B cell (primary cell): ENCODE data around the gene DOCK6. TPM values are rescaled to one million over a fixed set of nuclear protein-coding genes. Genes with fewer than 3 reads are reported as not detected.

Source experiments
- ATAC-seq: fragments of 200-7000 bp; cut with Tn5 transposase; one replicate; pipeline ENCODE4 v1.10.0; 2021; ENCODE audit warnings: low read depth, mild to moderate bottlenecking, moderate number of reproducible peaks, moderate library complexity
- CTCF ChIA-PET: fragments of 350-600 bp; sonication (Branson Sonifier 250); formaldehyde crosslinking; loops from one replicate; lab custom pipeline; 2021; ENCODE audit warnings: antibody characterized with exemption, inconsistent platforms; lab: Charles Lee
- POLR2A ChIA-PET: fragments of 350-600 bp; sonication (Branson Sonifier 250); formaldehyde crosslinking; loops from one replicate; lab custom pipeline; 2021; ENCODE audit warnings: antibody characterized with exemption; lab: Charles Lee
- DNase-seq: peaks from one replicate; pipeline ENCODE4 v3.0.0; 2013
- H2AFZ ChIP-seq: 2 replicates; pipeline ENCODE4 v1.6.1; 2012; ENCODE audit warnings: mild to moderate bottlenecking, low read depth, low read length; ENCODE audit not compliant: insufficient read depth, poor library complexity, severe bottlenecking
- H3K27ac ChIP-seq, 2 donors: 1 replicate in 1 of 2; 2 replicates in 1 of 2; pipeline ENCODE4 v1.5.1; 2012 to 2013; ENCODE audit warnings: low read length in 2 of 2, mild to moderate bottlenecking in 2 of 2, moderate library complexity in 1 of 2
- H3K27me3 ChIP-seq, 4 experiments: fragments of 200-600 bp in 1 of 4; sonication (generic) in 1 of 4; replicated peaks in 1 of 4; 1 replicate in 2 of 4; 2 replicates in 2 of 4; pipeline versions ENCODE4 v1.6.1 to v1.7.0; 2013 to 2016; ENCODE audit warnings: low read length in 3 of 4, mild to moderate bottlenecking in 2 of 4, mixed read lengths in 1 of 4, moderate library complexity in 1 of 4; ENCODE audit not compliant: insufficient read depth in 4 of 4, control insufficient read depth in 3 of 4; ENCODE audit errors: control extremely low read depth in 1 of 4
- H3K36me3 ChIP-seq, 2 experiments: replicated peaks in 1 of 2; 1 replicate in 1 of 2; 2 replicates in 1 of 2; pipeline versions ENCODE4 v1.6.1 to v1.7.1; 2013; ENCODE audit warnings: low read length in 1 of 2; ENCODE audit not compliant: insufficient read depth in 2 of 2, control insufficient read depth in 1 of 2; ENCODE audit errors: control extremely low read depth in 1 of 2, extremely low read depth in 1 of 2
- H3K4me1 ChIP-seq, 2 donors: fragments of 200-600 bp in 1 of 2; sonication (generic) in 1 of 2; 1 replicate in 1 of 2; 2 replicates in 1 of 2; pipeline versions ENCODE4 v1.5.1 to v1.6.1; 2013 to 2017; ENCODE audit warnings: low read length in 2 of 2; ENCODE audit not compliant: control insufficient read depth in 2 of 2, insufficient read depth in 2 of 2
- H3K4me2 ChIP-seq: replicated peaks from 2 replicates; pipeline ENCODE3; 2012; ENCODE audit warnings: mild to moderate bottlenecking, low read depth, low read length; ENCODE audit not compliant: poor library complexity, severe bottlenecking
- H3K4me3 ChIP-seq, 5 experiments: fragments of 200-600 bp in 1 of 5; sonication (generic) in 1 of 5; 1 replicate in 3 of 5; 2 replicates in 2 of 5; pipeline versions ENCODE4 v1.5.1 to v1.7.0; 2011 to 2016; ENCODE audit warnings: low read length in 4 of 5, mild to moderate bottlenecking in 4 of 5, low read depth in 2 of 5, control low read depth in 1 of 5, moderate library complexity in 1 of 5; ENCODE audit not compliant: insufficient read depth in 1 of 5; ENCODE audit errors: control extremely low read depth in 1 of 5, extremely low read depth in 1 of 5
- H3K79me2 ChIP-seq: fragments of 200-600 bp; sonication (generic); one replicate; pipeline ENCODE4 v1.6.0; 2016; ENCODE audit warnings: low read length; ENCODE audit not compliant: control insufficient read depth, insufficient read depth
- H3K9ac ChIP-seq: fragments of 200-600 bp; sonication (generic); 2 replicates; pipeline ENCODE4 v1.6.1; 2017; ENCODE audit warnings: mild to moderate bottlenecking, low read length, moderate library complexity
- H3K9me3 ChIP-seq, 3 donors: one replicate each; pipeline versions ENCODE4 v1.6.1 to v1.7.1; 2013; ENCODE audit warnings: low read length in 2 of 3; ENCODE audit not compliant: control insufficient read depth in 2 of 3, insufficient read depth in 1 of 3; ENCODE audit errors: control extremely low read depth in 1 of 3
- H4K20me1 ChIP-seq: 2 replicates; pipeline ENCODE4 v1.6.0; 2012; ENCODE audit warnings: mild to moderate bottlenecking, low read length; ENCODE audit not compliant: insufficient read depth, control insufficient read depth, poor library complexity, severe bottlenecking
- H3K27ac Mint-ChIP-seq: one replicate; pipeline ENCODE4 v1.8.0; 2021; ENCODE audit warnings: mixed read lengths
- H3K27me3 Mint-ChIP-seq: one replicate; pipeline ENCODE4 v1.8.0; 2021; ENCODE audit warnings: mixed read lengths
- H3K4me1 Mint-ChIP-seq: one replicate; pipeline ENCODE4 v1.8.0; 2021; ENCODE audit warnings: mixed read lengths
- H3K4me3 Mint-ChIP-seq: one replicate; pipeline ENCODE4 v1.8.0; 2021; ENCODE audit warnings: mixed read lengths
- H3K9me3 Mint-ChIP-seq: one replicate; pipeline ENCODE4 v1.8.0; 2022; ENCODE audit warnings: mixed read lengths; ENCODE audit not compliant: insufficient read depth
- CTCF ChIP-seq: fragments of 200-600 bp; IDR thresholded peaks from one replicate; pipeline ENCODE4 v1.8.0; 2022; ENCODE audit warnings: antibody characterized with exemption, mild to moderate bottlenecking
- EZH2 ChIP-seq: IDR thresholded peaks from 2 replicates; pipeline ENCODE4 v1.6.1; 2012; ENCODE audit warnings: borderline replicate concordance, low read depth, mild to moderate bottlenecking, moderate library complexity, low read length; ENCODE audit not compliant: insufficient read depth, poor library complexity, severe bottlenecking
- WGBS: methylation state at CpG from one replicate; pipeline ENCODE4 v1.1.5; 2013; ENCODE audit warnings: missing lambda C conversion rate; ENCODE audit not compliant: insufficient coverage; 5-methylcytosine and 5-hydroxymethylcytosine counted together
- intact Hi-C: fragments of 100-400 bp; cut with micrococcal nuclease; formaldehyde crosslinking; loops from one replicate; pipeline ENCODE4 v1.10.0; 2022
- polyA plus RNA-seq: library from polyadenylated mRNA; depleted of rRNA; stranded (reverse); fragments of >200 nt; gene quantifications from 2 replicates; pipeline ENCODE4 v1.2.3, GENCODE V29; 2012
- total RNA-seq, 2 donors: library from RNA; stranded (reverse); fragments of 120-200 nt in 1 of 2; gene quantifications; 1 replicate in 1 of 2; 2 replicates in 1 of 2; pipeline versions ENCODE4 v1.2.3 to v1.2.4, GENCODE V29; 2013 to 2022

DOCK6 gene
- total and polyA plus RNA-seq, 2 donors (not counting 1 experiment from before 2014, with no cell fraction given) = 5.3 to 11.9 TPM

GRCh38 chr19:11234486-11235075 is 27.7 kb downstream of the DOCK6 start:
- WGBS = 87% methylated on average over 5 of the region's 5 CpGs
- intact Hi-C loops = no loop called here
- no peak for ATAC-seq
- H3K27me3 ChIP-seq = no peaks in the 10 kb centered on the region
- Mint-ChIP-seq H3K27me3 (no peaks in the 10 kb centered on the region), H3K9me3 (peaks cover 4% of the 10 kb centered on the region), H3K27ac (no peak overlapping the region), H3K4me1 (no peaks in the 10 kb centered on the region), H3K4me3 (no peak overlapping the region)
- H3K4me3 ChIP-seq = no peak overlapping the region
- H3K4me2 ChIP-seq = no peak overlapping the region
- POLR2A ChIA-PET = no interaction called here
- no peak overlapping the region for H3K27ac ChIP-seq
- TF ChIP-seq CTCF (no peak), EZH2 (no peak)
- no peak overlapping the region for H3K9ac ChIP-seq
- H3K4me1 ChIP-seq = no peaks in the 10 kb centered on the region
- no peaks in the 10 kb centered on the region for H3K79me2 ChIP-seq
- H3K36me3 ChIP-seq = no peaks in the 10 kb centered on the region
- no peaks in the 10 kb centered on the region for H4K20me1 ChIP-seq
- DNase-seq = no peak
- CTCF ChIA-PET = no interaction called here
- H2AFZ ChIP-seq = no peak overlapping the region
- H3K9me3 ChIP-seq = peaks cover 0 to 28% (median 12%) of the 10 kb centered on the region in 3 donors

- Histone ChIP-seq H3K4me2 (no peak overlapping the region), H3K9ac (no peak overlapping the region), H3K79me2 (no peaks in the 10 kb centered on the region), H2AFZ (no peak overlapping the region), H3K4me3 (no peak overlapping the region), H3K9me3 (peaks cover 0 to 12% (median under 1%) of the 10 kb centered on the region in 3 donors), H3K4me1 (no peaks in the 10 kb centered on the region), H3K27me3 (no peaks in the 10 kb centered on the region), H4K20me1 (no peaks in the 10 kb centered on the region), H3K36me3 (no peaks in the 10 kb centered on the region), H3K27ac (no peak overlapping the region)
- WGBS = 94% methylated on average over 13 of the region's 15 CpGs
- Mint-ChIP-seq H3K4me3 (no peak overlapping the region), H3K27ac (no peak overlapping the region), H3K27me3 (no peaks in the 10 kb centered on the region), H3K4me1 (no peaks in the 10 kb centered on the region), H3K9me3 (no peaks in the 10 kb centered on the region)
- ChIA-PET CTCF (interaction anchor here (0.6 to 1.0 kb wide), 2 partner anchors 10 to 48 kb away, joined by 3 to 4 read pairs; no protein-coding TSS in a partner anchor), POLR2A (no interaction called here)
- TF ChIP-seq EZH2 (no peak), CTCF (no peak)
- DNase-seq = no peak
- ATAC-seq = no peak
- intact Hi-C loops = no loop called here
Measured at GRCh38 chr19:11233073-11233472, 29.3 kb downstream of the DOCK6 start.
